GM21619 (cell line): Measurements from ENCODE around the gene TMC1.

Experiments used
- ATAC-seq: cut with Tn5 transposase; IDR thresholded peaks from one replicate; pipeline ENCODE4 v1.9.1; 2021; ENCODE audit not compliant: unreplicated experiment

The TMC1 gene

GRCh38 chr9:72665421-72665820, 144.0 kb downstream of the TMC1 start:
- no peak for ATAC-seq

DNA sequence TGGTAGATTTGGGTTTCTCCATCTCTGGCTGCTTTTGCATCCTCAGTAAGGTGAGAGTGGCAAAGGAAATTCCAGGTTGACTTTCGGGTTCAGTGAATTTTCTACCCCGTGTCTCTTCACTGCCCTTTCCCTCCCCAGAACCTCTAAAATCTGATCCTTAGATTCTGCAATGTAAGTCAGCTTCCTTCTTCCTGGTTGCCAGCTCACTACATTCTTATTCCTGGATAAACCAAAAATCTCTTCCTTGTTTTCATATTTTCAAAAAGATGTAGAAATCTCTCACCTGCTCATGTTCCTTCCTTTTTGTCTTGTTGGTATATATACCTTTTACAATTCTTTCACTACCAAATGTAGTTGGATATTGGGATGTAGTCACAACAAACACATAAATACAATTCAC, 145.8 kb downstream of the TMC1 start:
- ATAC-seq, result no peak

- ATAC-seq, result no peak
These were observed 153.6 kb downstream of the TMC1 start for GRCh38 chr9:72674961-72675360.

DNA sequence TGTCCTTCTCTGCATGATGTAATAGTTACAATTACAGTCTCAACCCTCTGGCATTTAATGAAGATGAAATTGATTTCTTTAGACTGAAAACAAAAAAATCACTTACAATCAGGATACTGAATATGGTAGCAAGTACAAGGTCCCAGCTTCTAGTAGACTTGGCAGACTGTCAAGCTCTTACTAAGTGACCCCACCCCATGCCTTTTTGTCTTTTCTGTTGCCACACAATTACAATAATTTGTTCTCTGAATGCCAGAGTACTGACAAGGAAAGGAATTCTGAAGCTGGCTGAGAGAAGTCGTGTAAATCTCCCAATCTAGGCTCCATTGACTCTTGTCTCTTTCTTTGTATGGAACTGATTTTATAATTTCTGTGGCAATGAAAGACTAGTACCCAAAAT, 154.2 kb downstream of the TMC1 start:
- ATAC-seq, result no peak

GRCh38 chr9:72680593-72681282, 159.3 kb downstream of the TMC1 start:
- no peak for ATAC-seq

DNA sequence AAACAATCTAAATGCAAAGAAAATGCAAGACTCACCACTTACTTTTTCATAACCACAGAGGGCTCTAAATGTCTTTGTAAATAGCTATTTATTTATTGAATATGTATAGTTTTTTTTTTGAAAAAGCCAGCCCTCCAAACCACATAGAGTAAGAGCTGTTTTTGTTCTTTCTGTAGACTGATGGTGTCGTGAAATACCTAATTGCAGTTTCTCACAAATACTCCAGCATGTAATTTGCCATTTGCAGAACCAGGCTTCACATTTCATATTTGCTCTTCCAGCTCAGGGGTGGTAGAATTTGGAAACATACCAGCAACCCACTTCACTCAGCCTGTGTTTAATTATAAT, 159.8 kb downstream of the TMC1 start:
- no peak for ATAC-seq

DNA sequence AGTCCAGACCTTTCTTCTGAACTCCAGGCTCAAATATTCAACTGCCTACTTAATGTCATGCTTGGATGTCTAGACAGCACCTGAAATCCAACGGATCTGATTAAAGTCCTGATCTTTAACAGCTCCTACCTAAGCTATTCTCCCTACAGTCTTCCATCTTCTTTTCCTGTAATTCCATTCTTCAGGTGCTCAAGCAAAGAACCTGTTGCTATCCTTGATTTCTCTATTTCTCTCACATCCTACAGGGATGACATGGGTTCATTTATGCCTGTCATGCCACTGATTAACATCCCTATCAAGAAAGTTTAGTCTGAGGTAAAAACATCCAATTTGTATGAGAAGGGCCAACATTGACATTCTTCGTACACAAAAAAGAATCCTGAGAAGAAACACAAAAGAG, 163.2 kb downstream of the TMC1 start:
- ATAC-seq, result no peak

DNA sequence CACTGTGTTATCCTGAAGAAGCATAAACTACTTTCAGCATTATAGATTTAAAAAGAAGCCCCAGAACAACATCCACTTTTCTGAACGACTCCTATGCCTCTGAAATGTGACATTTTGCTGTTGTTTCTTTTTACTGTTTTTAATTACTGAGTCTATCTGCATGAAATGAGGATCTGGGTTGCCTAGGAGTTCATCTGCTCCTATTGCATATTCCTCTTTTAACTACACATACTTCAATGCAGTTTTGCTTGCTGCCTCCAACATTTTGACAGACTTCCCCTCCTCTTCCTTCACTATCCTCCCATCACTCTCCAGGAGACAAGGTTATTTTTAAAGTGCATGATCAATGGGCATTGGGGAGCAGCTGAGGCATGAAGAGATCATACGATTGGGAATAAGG, 164.5 kb downstream of the TMC1 start:
- no peak for ATAC-seq

GRCh38 chr9:72687331-72687730, 165.9 kb downstream of the TMC1 start:
- ATAC-seq, result no peak

GRCh38 chr9:72691671-72692070, 170.3 kb downstream of the TMC1 start:
- ATAC-seq, result no peak

DNA sequence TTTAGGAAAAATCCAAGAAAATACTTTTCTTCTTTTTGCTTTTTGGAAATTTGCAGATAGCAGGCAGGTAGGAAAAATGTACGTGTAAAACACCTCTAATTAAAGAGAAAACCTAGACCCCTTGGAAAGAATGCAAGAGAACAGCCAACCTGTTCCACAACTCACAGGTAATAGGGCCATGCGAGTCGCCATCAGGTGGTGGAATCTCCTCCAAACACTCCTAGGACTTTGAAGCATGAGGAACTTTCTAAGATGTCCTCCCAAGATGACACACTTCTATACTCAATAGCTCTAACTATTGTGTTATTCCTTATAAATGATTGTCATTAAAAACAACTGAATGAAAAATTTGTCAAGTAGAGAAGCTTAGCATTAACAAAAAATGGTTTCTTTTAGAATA, 174.0 kb downstream of the TMC1 start:
- no peak for ATAC-seq

- no peak for ATAC-seq
These were observed 175.1 kb downstream of the TMC1 start for GRCh38 chr9:72696511-72696910.

DNA sequence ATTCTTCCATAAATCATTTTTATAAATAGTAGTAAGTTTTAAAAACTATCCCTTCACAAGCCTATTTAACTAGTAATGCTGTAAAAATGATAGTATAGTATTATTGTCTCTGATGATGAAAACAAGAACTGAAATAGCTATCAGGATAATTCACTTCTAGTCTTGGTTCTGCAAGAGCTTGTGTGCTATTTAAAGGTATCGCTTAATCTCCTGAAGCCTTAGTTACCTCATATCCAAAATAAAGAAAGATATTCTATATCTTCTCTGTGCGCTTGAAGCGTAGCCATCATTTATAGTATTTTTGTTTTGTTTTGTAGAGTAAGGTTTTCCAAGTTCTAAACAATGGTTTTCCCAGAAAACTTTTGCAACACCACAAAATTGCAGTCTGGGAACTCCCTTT, 180.1 kb downstream of the TMC1 start:
- no peak for ATAC-seq

DNA sequence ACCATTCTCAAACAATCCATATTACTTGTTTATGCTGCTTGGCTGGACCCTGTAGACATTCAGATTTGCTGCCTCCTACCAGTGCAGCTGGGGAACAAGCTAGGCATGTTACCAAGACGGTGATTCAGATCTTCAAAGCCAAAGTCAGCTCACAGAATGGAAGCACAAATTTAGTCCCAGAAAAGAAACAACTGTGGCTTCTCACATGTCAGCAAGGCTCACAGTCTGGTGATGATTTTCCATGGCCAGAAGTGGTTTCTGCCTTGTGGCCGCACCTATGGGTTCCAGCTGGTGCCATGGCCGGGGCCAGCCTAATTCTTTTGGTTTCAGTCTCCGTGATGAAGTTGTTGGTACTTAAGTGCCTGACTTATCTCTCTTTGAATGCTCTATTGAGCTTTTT, 182.2 kb downstream of the TMC1 start:
- no peak for ATAC-seq

GRCh38 chr9:72704688-72705375, 183.4 kb downstream of the TMC1 start:
- no peak for ATAC-seq

GRCh38 chr9:72718503-72718902, 197.1 kb downstream of the TMC1 start:
- ATAC-seq, result no peak

DNA sequence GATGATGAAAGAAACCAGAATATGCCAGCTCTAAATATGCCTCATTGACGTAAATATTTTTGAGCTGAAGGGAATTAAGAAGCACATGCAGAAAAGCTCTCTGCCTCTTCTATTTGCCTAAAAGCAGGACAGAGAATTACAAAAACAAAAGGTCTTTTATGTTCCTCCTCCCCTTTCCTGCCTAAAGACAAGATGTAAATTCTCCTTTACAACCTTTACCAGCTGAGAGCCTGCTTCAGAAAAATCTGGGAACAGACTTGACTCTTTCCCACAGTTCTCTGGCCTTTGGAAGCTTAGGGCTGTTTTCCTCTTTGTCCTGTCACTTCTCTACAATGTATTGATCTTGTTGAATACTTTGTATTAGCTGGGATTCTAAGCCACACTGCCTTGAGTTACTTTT, 199.7 kb downstream of the TMC1 start:
- no peak for ATAC-seq

DNA sequence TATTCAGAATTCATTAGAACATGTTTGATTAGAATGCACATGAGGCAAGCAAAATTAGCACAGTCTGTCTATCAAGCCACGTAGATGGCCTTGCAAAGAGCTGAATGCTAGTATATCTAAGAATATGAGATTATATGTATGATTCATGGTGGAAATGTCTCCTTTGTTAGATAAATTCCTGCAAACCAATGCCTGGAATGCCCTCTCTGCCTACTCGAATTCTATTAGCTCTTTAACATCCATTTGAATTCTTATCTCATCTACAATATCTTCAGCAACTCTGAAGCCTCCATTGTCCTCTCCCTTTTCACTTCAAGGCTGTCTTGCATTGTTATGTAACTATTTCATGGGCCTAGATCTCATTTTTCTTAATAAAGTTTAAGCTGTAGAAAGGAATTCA, 205.5 kb downstream of the TMC1 start:
- ATAC-seq, result no peak

DNA sequence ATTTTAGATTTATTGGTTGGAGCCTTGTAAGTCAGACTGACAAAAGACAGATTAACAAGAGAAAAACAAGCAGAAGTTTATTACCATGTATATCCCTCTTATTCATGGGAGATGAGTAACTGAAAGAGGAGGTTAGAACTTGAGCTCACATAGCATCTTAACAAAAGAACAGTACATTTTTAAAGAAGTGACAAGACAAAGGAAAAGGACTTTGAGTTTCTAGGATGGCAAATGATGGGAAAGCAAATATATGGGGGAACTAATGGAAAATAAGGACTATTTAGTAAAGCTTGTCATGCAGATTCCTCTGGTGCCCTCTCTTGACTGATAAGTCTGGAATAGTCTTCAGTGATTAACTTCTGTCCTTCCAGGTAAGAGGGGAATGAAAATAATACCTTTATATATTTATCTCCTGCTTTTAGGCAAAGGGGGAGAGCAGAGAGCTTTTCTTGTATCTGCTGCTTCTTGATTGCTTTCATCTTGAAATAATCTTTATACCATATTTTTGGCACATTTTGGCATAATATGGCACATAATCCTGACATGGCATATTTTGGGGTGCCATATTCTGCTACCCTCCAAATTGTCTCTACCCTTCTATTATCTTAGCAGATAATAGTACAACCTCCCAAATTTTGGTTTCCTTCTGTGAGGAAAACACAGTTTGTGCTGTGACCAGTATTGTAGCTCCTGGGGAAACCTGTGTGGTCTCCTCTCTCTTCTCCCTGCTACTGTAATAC, 206.8 kb downstream of the TMC1 start:
- ATAC-seq, result no peak

DNA sequence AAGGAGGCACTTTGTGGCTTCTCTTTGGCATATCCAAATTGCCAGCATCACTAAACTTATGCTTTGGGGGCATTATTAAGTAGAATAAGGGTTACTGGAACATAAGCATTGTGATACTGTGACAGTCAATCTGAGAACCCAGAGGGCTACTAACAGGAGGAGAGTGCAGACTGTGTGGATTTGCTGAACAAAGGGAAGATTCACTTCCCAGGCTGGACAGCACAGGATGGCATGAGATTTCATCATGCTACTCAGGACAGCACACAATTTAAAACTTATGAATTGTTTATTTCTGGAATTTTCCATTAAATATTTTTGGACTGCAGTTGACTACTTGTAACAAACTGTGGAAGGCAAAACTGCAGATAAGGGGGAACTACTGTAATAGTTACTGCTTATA, 212.5 kb downstream of the TMC1 start:
- ATAC-seq, result no peak

- no peak for ATAC-seq
These were observed 213.2 kb downstream of the TMC1 start for GRCh38 chr9:72734631-72735030.

GRCh38 chr9:72743836-72744235, 222.4 kb downstream of the TMC1 start:
- ATAC-seq, result no peak
